ENCODE results near the gene DBN1. TPM values are rescaled to one million over a fixed set of nuclear protein-coding genes. Genes with fewer than 3 reads are reported as not detected.

Gene DBN1
- 200 and 269 TPM in 2 replicates for total RNA-seq (ENCODE audit: low replicate concordance)
- long read RNA-seq, transcript DBN1-202 (14 exons, 2,995 nt): major isoform, 18 of 23 reads
- long read RNA-seq, partial matches to known transcripts: 5 of 23 reads
- long read RNA-seq, other reads (novel, unspliced or antisense): 0 of 23 reads

- TF ChIP-seq CTCF (conservative IDR thresholded peaks at IDR 0.05): no peak
- H3K27me3 Mint-ChIP-seq: no peaks in the 10 kb centered on the region
- peaks cover 4% of the 10 kb centered on the region for H3K36me3 Mint-ChIP-seq
- H3K9me3 Mint-ChIP-seq: no peaks in the 10 kb centered on the region
- peak within 1 kb of the TSS; percentile 91 for H3K27ac Mint-ChIP-seq
- H3K4me1 Mint-ChIP-seq (ENCODE audit: unreplicated experiment): peaks cover 27% of the 10 kb centered on the region
- peak within 1 kb of the TSS; percentile 87 for H3K4me3 Mint-ChIP-seq
- DNase-seq (ENCODE audit: extremely low spot score, unreplicated experiment): no peak
Measured at GRCh38 chr5:177473443-177474001, at the start of gene DBN1. DBN1 (minus strand) TSS chr5:177473634; CDS start chr5:177473521, 113 bp downstream.

GRCh38 chr5:177520916-177521513 lies 47.6 kb upstream of the DBN1 start:
- Mint-ChIP-seq H3K27me3 (no peaks in the 10 kb centered on the region), H3K4me3 (no peak overlapping the region), H3K36me3 (peaks cover 13% of the 10 kb centered on the region), H3K4me1 (ENCODE audit: unreplicated experiment) (peaks cover 5% of the 10 kb centered on the region), H3K9me3 (no peaks in the 10 kb centered on the region), H3K27ac (no peak overlapping the region)
- no peak for TF ChIP-seq CTCF (conservative IDR thresholded peaks at IDR 0.05)
- DNase-seq (ENCODE audit: extremely low spot score, unreplicated experiment): no peak

- Mint-ChIP-seq H3K27ac (no peak overlapping the region), H3K36me3 (peaks cover 13% of the 10 kb centered on the region), H3K9me3 (no peaks in the 10 kb centered on the region), H3K27me3 (no peaks in the 10 kb centered on the region), H3K4me3 (no peak overlapping the region), H3K4me1 (ENCODE audit: unreplicated experiment) (peaks cover 11% of the 10 kb centered on the region)
- no peak for TF ChIP-seq CTCF (conservative IDR thresholded peaks at IDR 0.05)
- no peak for DNase-seq (ENCODE audit: extremely low spot score, unreplicated experiment)
Measured at GRCh38 chr5:177520271-177520670, 46.8 kb upstream of the DBN1 start.

- H3K4me1 Mint-ChIP-seq (ENCODE audit: unreplicated experiment): peaks cover 13% of the 10 kb centered on the region
- no peak for DNase-seq (ENCODE audit: extremely low spot score, unreplicated experiment)
- no peak overlapping the region for H3K27ac Mint-ChIP-seq
- H3K36me3 Mint-ChIP-seq: peaks cover 13% of the 10 kb centered on the region
- no peak for TF ChIP-seq CTCF (conservative IDR thresholded peaks at IDR 0.05)
- H3K4me3 Mint-ChIP-seq: no peak overlapping the region
- no peaks in the 10 kb centered on the region for H3K9me3 Mint-ChIP-seq
- H3K27me3 Mint-ChIP-seq: no peaks in the 10 kb centered on the region
Measured at GRCh38 chr5:177519463-177520235, 46.2 kb upstream of the DBN1 start.

GRCh38 chr5:177516601-177517568 lies 43.5 kb upstream of the DBN1 start, which contains the start of gene DDX41:
DDX41 (minus strand) TSS chr5:177516961; CDS start chr5:177516945, 16 bp downstream.
- DNase-seq (ENCODE audit: extremely low spot score, unreplicated experiment): peak; percentile 97
- Mint-ChIP-seq H3K27me3 (no peaks in the 10 kb centered on the region), H3K36me3 (peaks cover 13% of the 10 kb centered on the region), H3K9me3 (no peaks in the 10 kb centered on the region), H3K4me3 (peak within 1 kb of the TSS; percentile 96), H3K27ac (peak within 1 kb of the TSS; percentile 90), H3K4me1 (ENCODE audit: unreplicated experiment) (peaks cover 13% of the 10 kb centered on the region)
- TF ChIP-seq CTCF (conservative IDR thresholded peaks at IDR 0.05): no peak
